Activated T-cell treated with anti-CD3 and anti-CD28 coated beads for 1 hour (primary cell): Measurements from ENCODE around the gene DKK3.

Experiments
- DNase-seq: peaks from one replicate; pipeline ENCODE4 v3.0.0-alpha.2; 2020; ENCODE audit warnings: low read depth

DKK3 gene

DNA sequence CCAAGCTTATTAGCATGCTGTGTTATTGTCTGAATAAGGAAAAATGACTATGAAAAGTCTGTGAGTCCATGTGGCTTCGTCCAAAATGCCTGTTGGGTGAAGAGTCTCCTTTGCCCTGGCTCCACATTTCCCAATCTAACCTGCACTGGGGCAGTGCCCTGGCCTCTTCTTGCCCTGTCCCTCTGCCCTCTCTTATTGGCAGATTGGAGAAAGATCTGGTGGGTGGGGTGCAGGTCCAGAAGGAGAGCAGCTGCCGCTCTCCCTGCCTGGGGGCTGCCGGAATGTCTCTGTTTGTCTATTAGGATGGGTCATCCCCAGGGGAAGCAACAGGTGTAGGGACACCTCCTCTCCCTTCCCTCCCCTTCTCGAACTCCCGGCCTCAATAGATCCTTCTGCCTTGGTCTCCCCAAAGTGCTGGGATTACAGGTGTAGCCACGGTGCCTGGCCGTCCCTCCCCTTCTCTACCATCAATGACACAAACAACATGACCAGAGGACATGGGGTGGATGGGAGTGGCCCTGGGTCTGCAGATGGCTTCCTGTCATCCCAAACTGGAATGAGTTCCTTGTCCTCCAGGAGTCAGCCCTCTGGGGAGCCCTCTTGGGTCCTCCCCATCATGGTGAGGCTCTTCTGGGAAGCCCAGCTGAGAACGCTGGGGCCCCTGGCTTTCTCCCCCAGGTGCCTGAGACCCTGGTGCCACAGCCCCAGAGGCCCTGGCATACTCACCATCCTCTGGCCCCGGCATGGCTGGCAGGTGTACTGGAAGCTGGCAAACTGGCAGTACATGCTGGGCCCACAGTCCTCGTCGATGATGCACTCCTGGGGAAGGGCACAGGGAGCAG, 40.5 kb downstream of the DKK3 start:
- DNase-seq, result no peak

DNA sequence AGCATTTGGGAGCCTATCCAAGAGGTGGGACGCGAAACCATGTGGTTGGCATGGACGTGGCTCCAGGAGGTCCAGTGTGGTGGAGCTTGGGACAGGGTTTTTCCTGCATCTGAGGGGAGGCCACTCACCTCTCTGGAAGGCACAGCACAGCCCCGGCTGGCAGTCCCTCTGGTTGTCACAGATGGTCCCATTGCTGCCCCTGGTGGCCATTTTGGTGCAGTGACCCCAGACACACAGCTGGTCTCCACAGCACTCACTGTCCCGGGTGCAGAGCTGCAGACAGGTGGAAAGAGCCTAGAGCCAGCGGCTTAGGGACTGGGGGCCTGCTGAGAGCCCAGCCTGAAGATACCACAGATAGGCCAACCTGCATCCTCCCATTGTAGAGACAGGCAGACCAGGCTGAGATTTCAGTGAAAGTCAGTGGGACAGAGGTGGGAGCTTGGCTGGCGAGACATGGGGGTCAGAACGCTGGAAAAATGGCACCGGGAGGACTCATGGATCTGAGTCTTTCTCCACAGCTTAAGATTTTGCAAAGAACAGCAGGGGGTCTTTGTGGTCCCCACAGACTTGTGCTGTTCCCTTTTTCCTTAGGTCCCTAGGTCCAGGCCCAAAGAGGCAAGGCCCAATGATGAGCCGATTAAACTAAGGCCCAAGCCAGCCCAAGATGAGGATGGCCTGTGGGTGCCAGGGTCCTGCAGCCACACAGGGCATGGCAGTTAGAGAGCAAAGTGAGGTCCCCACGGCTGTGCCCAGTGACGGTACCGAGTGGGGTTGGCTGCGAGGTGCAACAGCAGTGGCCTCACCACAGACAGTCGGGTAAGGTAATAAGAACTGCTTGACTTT, 41.4 kb downstream of the DKK3 start:
- DNase-seq, result peak; percentile 49

DNA sequence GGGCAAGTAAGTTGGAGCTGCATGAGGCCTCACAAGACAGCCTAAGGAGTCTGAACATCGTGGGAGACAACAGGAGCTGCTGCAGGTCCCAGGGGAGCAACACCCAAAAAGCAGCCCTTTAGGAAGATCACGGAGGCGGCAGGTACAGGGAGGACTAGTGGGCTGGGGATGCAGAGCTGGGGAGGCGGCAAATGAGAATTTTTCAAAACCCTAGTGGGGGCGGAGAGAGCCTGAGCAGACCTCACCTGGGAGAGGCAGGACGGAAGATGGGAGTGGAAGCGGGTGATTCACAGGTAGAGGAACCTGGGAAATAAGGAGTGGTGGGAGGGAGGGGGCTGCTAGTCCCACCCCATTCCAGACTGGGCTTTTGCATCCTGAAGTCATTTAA, 42.1 kb downstream of the DKK3 start:
- DNase-seq, result no peak

DNA sequence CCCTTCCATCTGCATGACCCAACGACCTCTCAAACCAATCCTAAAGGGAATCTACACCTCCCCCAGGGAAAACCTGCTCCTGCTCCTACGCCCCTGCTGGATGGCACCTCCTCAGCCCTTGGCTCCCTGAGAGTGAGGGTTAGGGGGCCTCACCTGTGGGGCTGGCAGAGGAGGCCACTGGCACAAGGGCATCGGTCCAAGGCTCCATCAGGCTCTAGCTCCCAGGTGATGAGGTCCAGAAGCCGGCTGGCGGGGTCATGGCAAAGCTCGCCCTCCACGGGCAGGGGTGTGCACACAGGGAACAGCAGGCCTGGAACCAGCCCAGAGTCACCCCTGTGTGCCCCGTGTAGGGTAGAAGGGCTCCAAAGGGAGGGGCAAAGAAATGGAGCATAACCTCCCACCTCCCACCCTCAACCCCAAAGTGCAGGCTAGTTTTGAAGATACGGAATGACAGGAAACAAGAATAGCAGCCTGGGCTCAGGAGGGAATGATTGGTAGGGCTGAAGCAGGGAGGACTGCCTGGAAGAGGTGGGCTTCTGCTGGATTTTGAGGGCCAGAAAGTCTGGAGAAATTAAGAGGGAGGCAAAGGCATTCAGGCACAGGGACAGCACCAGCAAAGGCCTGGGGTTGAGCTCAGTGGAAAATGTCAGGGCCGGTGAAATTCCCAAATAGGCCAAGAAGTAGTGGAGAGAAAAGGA, 42.6 kb downstream of the DKK3 start:
- no peak for DNase-seq

DNA sequence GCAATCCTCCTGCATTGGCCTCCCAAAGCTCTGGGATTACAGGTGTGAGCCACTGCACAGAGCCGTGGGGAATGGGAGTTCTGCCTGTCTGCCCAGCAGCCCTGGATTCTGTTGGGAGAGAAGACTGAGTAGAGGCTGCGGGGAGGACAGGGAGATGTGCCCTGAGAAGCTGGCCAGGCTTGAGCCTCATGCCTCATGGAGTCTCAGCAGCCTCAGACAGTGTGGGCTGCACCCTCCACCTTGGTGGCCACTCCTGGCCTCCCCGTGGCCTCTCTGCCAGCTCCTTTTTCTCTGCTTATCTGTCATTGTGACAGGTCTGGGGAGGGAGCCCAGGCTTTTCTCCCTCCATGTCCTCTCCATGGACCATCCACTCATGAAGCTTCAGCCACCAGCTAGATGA, 43.2 kb downstream of the DKK3 start:
- no peak for DNase-seq

DNA sequence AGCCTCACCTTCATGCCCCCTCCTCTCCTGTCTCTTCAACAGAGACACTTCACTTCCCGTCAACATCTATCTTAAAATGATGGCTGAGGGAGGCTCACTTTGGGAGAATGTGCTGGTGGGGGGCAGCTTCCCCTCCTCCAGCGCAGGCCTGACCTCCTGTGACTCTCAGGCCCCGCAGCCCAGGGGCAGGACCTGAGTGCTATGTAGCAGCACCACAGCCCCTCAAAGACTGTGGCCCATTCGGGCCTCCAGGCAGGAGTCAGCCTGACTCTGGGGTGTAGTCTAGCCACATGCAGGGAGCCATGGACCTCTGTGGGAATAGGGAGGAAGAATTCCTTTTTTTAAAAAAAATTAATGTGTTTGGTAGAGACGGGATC, 43.7 kb downstream of the DKK3 start:
- DNase-seq, result no peak

DNA sequence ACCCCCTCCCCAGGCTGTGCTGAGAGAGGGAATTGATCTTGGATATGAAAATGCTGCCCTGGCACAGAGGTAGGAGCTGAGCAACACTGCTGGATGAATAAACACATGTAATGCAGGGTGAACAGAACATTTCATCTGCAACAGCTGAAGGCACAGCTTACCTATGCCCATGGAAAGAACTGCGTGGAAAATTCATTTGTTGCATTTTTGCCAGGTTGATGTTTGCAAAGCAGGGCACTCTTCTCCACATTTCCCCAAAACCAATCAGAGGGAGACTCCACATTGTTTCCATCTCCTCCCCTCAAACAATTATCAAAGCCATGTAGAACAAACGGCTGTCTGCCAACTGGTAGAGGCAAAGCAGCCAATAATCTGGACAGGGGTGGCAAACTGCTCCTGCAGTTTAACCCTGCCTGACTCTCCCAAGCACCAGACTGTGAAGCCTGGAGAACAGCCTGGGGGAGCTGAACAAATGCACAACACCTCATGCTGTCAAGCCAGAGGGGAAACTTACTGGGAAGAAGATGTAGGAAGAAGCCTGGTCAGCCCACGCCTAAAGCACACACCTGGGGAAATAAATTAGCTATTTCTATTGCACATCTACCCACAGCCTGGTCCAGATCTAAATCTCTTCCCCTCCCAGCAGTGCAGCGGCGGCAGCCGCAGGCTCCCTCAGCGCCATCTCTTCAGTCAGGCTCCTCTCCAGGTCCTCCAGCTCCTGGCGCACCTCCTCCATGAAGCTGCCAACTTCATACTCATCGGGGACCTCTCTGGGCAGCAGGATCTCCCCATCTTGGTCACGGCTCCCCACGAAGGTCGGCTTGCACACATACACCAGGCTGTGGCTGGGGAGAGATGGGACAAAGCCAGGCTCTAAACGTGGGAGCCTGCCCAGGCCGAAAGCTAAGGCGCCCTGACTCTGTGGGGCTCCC, 44.3 kb downstream of the DKK3 start:
- DNase-seq, result no peak

DNA sequence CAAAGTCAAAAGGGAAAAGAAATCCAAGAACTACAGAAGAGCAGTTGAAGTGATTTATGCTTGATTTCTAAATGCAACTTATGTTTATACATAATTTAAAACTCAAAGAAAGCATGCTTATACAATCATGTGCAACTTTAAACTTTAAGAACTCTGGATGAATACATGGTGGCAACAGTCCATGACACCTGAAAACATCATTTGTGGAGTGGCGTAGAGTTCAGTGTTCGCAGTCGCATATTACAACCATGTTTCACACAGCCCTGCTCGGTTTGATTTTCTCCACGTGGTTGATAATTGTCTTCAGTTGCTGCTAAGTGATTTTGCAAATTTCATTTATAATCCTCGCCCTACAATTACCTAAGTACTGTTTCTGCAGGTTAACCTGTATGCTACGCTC, 45.4 kb downstream of the DKK3 start:
- DNase-seq, result no peak

DNA sequence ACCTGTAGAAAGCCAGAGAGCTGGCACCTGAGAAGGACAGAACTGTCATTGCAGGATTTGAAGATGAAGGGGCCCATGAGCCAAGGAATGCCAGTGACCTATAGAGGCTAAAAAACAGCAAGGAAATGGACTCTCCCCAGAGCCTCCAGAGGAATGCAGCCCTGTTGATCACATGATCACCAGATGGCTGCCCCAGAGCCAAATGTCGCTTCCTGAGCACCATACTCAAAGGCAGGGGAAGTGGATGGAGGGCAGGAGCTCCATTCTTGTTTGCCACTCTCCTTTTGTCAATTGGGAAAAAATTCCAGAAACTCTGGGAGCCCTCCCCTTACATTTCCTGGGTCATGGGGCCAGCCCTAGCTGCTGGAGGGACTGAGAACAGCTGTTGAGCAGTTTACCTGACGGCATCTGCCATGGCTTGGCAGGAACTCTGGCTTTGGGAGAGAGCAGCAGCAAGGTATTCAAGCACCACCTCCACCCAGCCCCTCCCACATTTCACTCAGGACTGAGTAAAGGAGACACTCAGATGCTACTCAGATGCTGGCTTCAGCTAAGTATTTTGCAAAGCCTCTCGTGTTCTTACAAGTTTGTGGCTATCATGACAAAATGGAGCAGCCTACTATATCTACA, 46.9 kb downstream of the DKK3 start:
- DNase-seq, result no peak

DNA sequence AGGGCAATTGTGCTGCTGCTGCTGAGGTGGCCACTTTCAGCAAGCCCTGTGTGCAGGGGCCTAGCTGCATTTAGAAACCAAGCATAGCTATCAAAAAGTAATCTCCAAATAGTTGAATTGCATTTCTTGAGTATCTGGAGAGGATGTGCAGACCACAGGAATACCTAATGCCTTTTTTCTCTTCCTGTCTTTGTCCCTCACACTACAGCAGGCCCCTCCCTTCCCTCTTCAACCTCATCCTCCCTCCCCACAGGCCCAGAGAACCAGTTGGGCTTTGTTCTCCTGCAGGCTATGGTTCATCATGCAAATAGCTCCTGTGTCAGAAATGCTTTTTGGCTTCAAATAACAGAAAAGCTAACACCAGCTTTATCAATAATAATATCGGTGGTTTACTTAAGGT, 47.7 kb downstream of the DKK3 start:
- no peak for DNase-seq

DNA sequence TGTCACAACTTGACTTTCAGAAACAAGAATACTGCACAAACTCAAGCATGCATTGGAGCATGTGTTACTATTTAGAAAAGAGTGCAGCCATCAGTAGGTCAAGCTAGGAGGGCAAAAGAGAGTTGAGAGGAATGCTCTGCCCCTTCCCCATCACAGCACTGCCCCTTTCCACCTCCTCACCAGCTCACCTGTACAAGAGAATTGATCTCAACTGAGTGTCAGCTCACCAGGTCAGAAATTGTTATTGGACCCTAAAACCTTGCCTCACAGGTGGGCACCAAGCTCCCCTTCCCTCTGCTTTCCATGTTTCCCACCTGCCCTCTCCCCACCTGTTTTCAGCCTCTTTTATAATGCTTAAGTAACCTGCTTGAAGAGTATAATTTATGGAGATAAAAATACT, 48.8 kb downstream of the DKK3 start:
- DNase-seq, result no peak

DNA sequence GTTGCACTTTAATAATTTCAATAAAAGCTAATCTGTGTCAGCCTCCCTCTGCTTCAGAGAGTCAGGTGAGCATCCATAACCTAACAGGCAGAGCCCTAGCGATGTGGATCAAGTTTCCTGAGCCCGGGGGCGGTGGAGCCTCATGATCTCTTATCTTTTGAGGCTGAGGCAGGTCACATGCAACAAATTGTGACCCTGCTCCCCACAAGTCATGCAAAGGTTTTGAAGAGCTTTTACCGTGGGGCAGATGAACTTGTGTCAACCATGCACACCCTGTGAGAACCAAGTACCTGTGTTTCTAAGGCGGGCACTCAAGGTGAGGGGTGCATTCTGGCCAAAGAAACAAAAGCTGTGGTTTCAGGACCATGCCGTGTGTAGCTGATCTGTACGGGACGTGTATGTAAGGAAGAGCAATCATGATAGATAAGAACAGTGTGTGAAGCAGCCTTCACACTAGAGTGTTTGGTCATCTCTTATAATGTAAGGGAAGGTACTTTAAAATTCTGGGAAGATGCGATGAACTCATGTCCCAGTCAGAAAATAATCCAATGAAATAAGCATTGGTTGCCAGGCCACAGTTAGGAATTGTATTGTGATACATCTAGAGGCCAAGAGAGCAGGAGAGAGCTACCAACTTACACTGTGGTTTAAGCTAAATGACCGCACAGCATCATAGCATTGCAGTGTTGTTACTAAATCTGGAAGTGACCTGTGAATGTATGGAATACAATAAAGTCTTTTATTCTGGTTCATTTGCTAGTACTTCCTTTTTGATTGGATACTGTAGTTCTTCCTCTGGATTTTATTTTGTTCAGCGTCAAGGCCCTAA, 49.8 kb downstream of the DKK3 start:
- no peak for DNase-seq

DNA sequence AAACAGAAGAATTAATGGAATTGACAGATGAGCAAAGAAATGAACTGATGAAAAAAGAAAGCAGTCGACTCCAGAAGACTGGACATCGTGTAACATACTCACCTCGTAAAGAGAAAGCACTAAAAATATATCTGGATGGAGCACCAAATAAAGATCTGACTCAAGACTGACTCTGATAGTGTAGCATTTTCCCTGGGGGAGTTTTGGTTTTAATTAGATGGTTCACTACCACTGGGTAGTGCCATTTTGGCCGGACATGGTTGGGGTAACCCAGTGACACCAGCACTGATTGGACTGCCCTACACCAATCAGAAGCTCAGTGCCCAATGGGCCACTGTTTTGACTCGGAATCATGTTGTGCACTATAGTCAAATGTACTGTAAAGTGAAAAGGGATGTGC, 52.4 kb downstream of the DKK3 start:
- no peak for DNase-seq

DNA sequence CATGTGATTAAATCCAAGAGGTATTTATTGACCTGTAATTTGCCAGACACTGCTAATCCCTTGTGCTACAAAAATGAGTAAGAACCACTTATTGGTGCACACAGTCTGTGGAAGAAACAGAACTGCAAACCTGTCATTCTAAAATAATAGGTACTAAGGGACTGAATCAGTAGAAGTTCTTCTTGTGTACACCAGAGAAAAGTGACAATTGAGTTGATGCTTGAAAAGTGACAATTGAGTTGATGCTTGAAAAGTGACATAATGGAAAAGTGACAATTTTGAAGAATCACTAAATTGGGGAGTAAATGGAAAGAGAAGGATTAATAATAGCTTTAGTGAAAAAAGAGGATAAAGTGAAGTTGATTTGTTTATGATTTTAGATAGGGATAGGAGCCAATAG, 56.4 kb downstream of the DKK3 start:
- no peak for DNase-seq

DNA sequence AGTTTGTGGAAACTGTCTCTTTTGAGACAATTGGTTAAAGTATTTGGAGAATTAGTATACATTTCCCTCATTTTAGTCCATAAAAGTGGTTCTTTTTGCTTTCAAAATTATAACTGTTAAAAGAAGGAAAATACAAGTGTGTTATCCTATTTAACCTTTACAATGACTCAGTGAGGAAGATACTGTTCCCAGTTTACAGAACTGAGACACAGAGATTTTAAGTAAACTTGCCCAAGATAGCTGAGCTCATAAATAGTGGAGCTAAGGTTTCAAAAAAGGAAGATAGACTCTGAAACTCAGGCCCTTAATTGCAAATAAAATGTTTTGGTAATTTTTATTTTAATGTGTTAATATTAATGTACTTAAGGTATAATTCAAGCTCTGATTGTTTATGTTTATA, 58.9 kb downstream of the DKK3 start:
- DNase-seq, result no peak

DNA sequence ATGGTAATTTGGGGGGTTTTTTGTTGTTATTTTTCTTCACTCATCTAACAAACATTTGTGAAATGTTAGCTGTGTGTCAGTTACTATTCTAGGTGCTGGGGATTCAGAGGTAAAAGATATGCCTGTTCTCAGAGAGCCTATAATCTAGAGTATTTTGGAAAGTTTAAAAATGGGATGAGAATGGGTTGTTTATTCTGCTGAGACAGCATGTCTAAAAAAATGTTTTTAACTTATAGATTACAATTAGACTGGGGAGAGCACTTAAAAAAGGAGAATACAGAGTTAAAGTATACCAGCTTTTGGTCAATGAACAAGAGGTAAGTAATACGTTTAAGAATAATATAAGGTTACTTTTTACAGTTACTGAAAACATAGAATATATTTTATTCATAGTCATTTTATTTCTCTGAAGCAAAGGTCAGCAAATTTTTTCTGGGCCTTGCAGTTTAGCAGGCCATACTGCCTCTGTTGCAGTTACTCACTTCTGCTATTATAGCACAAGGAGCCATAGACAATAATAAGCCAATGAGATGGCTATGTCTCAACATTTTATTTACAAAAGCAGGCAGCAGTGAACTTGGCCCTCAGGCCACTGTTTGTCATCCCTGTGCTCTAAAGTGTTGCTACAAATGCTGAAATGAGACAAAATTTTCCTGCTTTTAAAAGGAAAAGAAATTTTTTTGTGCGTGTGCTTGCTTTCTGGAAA, 60.0 kb downstream of the DKK3 start:
- no peak for DNase-seq

DNA sequence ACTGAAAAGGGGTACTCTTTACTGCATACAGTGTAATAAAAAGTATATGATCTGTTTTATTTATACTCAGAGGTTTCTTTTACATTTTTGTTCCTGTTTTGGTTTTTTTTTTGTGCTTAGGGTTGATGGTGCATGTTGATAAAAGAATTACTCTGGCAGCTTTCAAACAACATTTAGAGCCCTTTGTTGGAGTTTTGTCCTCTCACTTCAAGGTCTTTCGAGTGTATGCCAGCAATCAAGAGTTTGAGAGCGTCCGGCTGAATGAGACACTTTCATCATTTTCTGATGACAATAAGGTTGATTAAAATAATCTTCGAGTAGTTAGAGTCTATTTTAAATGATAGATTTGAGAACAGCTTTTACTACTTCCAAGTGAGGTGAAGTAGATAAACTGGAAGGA, 60.6 kb downstream of the DKK3 start:
- no peak for DNase-seq

DNA sequence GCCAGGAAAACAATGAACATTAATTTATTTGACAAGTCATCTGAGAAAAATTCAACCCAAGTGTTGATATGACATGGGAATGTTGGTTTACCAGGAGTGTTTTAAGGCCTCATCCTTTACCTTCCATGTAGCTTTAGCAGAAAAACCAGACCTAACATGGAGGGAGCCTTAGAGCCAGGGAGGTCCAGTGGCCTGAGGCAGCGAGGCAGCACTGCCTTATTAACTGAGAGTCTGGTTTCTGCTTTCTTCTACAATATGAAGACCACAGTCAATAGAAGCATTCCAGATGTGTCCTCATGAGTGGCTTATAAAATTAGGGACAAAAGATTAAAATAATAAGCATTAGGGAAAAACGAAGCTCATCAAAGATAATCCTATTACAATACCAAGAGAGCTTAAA, 61.5 kb downstream of the DKK3 start:
- no peak for DNase-seq

DNA sequence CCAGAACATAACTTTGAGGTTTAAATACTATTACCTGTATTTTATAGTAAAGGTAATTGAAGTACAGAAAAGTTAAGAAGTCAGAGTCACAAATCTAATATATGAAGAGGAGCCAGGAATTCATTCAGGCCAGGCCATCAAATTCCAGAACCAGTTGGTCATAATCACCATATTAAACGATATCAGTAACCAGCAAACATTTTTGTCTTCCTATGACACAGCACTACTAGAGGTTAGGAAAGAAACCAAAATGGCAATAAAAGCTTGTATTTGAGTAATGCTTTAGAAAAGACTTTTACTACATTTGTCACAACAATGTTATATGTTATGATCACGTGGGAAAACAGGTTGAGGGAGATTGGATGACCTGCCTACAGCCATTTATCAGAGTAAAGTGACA, 62.2 kb downstream of the DKK3 start:
- DNase-seq, result no peak

DNA sequence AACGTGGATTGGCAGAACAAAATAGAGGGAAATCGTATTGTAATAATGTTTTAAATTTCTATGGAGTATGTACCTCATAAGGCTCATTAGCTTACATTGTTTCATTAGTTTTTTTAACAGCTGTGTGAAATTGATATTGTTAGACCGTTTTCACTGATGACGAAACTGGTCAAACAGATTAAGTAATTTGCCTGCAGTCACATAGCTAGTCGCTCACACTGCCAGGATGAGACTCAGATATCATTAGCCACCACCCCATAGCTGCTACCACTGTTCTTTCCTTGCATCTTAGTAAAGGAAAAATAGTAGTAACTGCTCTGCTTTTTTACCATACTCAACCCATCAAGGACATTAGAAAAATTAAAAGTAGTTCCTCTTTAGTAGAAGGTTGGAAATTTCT, 64.0 kb downstream of the DKK3 start:
- DNase-seq, result no peak
